OCI-LY1 (cell line): Measurements from ENCODE around the gene LMX1B.

ENCODE experiments used
- H2AFZ ChIP-seq: fragments of 200-600 bp; sonication (generic), shearing (Covaris generic); 2 replicates; pipeline ENCODE4 v1.6.0; 2014; ENCODE audit warnings: antibody characterized with exemption, mild to moderate bottlenecking, low read length
- H3F3A ChIP-seq: fragments of 200-600 bp; sonication (generic), shearing (Covaris generic); 2 replicates; pipeline ENCODE4 v1.6.0; 2014; ENCODE audit warnings: mild to moderate bottlenecking, antibody characterized with exemption, low read length, moderate library complexity; ENCODE audit not compliant: insufficient read depth
- H3K27ac ChIP-seq: fragments of 200-600 bp; sonication (generic); 2 replicates; pipeline ENCODE4 v1.5.1; 2014; ENCODE audit warnings: low read length, mixed run types, mild to moderate bottlenecking, low read depth; ENCODE audit not compliant: poor library complexity, severe bottlenecking
- H3K27me3 ChIP-seq: fragments of 200-600 bp; sonication (generic); 2 replicates; pipeline ENCODE4 v1.6.0; 2014; ENCODE audit warnings: antibody characterized with exemption, mild to moderate bottlenecking, low read length, moderate library complexity; ENCODE audit not compliant: insufficient read depth
- H3K36me3 ChIP-seq: fragments of 200-600 bp; sonication (generic); 2 replicates; pipeline ENCODE4 v1.6.1; 2014; ENCODE audit warnings: mild to moderate bottlenecking, antibody characterized with exemption, low read length, moderate library complexity, mixed read lengths; ENCODE audit not compliant: insufficient read depth
- H3K4me1 ChIP-seq: fragments of 200-600 bp; sonication (generic); 2 replicates; pipeline ENCODE4 v1.5.1; 2014; ENCODE audit warnings: mild to moderate bottlenecking, low read length, moderate library complexity; ENCODE audit not compliant: insufficient read depth, severe bottlenecking
- H3K4me2 ChIP-seq: fragments of 200-600 bp; sonication (generic), shearing (Covaris generic); 2 replicates; pipeline ENCODE4 v1.6.1; 2014; ENCODE audit warnings: low read length
- H3K4me3 ChIP-seq: fragments of 200-600 bp; sonication (generic); 2 replicates; pipeline ENCODE4 v1.5.1; 2014; ENCODE audit warnings: low read length, low read depth, mild to moderate bottlenecking, mixed read lengths; ENCODE audit not compliant: poor library complexity, severe bottlenecking
- H3K79me2 ChIP-seq: fragments of 200-600 bp; shearing (Covaris generic); 2 replicates; pipeline ENCODE4 v1.6.1; 2016; ENCODE audit warnings: mixed run types, low read length, mixed read lengths; ENCODE audit not compliant: insufficient read depth
- H3K9ac ChIP-seq: fragments of 200-600 bp; sonication (generic), shearing (Covaris generic); 2 replicates; pipeline ENCODE4 v1.6.1; 2014; ENCODE audit warnings: mild to moderate bottlenecking, low read length, mixed read lengths
- H3K9me2 ChIP-seq: fragments of 200-600 bp; sonication (generic), shearing (Covaris generic); 2 replicates; pipeline ENCODE4 v1.6.1; 2014; ENCODE audit warnings: low read depth, mild to moderate bottlenecking, low read length, mixed read lengths
- H3K9me3 ChIP-seq: fragments of 200-600 bp; shearing (Covaris generic); 2 replicates; pipeline ENCODE4 v1.6.1; 2014; ENCODE audit warnings: low read length, mixed read lengths
- H4K20me1 ChIP-seq: fragments of 200-600 bp; sonication (generic), shearing (Covaris generic); 2 replicates; pipeline ENCODE4 v1.6.0; 2016; ENCODE audit warnings: mild to moderate bottlenecking, low read length; ENCODE audit not compliant: insufficient read depth
- EZH2 ChIP-seq: fragments of 200-600 bp; sonication (generic), shearing (Covaris generic); IDR thresholded peaks from 2 replicates; pipeline ENCODE4 v1.8.0; 2017; ENCODE audit warnings: borderline replicate concordance, mixed run types, mild to moderate bottlenecking, antibody characterized with exemption, low read length, moderate library complexity, mixed read lengths
- TF ChIP-seq, protein P1 (sequence below): fragments of 200-600 bp; sonication (generic), shearing (Covaris generic); IDR thresholded peaks from 2 replicates; pipeline ENCODE4 v1.5.1; 2017; ENCODE audit warnings: mild to moderate bottlenecking, antibody characterized with exemption, low read length, moderate library complexity, mixed read lengths

Gene LMX1B

DNA sequence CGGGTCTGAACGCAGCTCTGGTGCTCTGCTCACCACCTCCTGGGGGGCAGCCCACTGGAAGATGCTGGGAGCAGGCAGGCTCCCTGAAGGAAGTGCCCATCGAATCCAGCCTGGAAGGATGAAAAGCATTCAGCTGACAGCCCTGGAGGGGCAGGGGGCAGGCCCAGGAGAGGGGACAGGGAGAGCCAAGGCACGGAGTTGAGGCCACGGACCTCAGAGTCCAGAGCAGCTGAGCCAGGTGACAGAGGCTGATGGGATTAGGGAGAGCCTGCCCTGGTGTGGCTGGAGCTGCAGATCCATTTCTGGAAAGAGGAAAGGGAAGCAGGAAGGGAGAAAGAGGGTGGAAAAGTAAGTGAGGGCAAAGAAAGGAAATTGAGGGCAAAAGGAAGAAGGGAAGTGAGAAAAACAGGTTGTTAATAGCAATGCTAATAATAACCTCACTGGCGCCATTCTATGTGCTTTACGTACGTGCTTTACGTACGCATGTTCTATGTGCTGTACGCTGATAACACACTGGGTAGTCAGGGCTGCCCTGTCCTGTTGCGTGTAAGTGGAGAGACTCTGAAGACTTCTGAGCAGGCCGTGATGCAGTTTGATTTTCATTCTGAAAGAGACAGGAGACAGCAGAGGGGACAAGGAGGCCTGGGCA lies 52.6 kb downstream of the LMX1B start:
- TF ChIP-seq, protein P1, sequence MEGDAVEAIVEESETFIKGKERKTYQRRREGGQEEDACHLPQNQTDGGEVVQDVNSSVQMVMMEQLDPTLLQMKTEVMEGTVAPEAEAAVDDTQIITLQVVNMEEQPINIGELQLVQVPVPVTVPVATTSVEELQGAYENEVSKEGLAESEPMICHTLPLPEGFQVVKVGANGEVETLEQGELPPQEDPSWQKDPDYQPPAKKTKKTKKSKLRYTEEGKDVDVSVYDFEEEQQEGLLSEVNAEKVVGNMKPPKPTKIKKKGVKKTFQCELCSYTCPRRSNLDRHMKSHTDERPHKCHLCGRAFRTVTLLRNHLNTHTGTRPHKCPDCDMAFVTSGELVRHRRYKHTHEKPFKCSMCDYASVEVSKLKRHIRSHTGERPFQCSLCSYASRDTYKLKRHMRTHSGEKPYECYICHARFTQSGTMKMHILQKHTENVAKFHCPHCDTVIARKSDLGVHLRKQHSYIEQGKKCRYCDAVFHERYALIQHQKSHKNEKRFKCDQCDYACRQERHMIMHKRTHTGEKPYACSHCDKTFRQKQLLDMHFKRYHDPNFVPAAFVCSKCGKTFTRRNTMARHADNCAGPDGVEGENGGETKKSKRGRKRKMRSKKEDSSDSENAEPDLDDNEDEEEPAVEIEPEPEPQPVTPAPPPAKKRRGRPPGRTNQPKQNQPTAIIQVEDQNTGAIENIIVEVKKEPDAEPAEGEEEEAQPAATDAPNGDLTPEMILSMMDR, result no peak
- TF ChIP-seq EZH2, result no peak
- H4K20me1 ChIP-seq, result no peaks in the 10 kb centered on the region
- H3K9me3 ChIP-seq, result no peaks in the 10 kb centered on the region
- H2AFZ ChIP-seq, result no peak overlapping the region
- no peaks in the 10 kb centered on the region for H3K4me1 ChIP-seq
- no peaks in the 10 kb centered on the region for H3K79me2 ChIP-seq
- no peaks in the 10 kb centered on the region for H3K36me3 ChIP-seq
- peaks cover 4% of the 10 kb centered on the region; the same call in 1 of the 2 replicates for H3K27me3 ChIP-seq
- H3K27ac ChIP-seq, result no peak overlapping the region
- H3F3A ChIP-seq, result no peaks in the 10 kb centered on the region
- H3K4me2 ChIP-seq, result no peak overlapping the region
- no peak overlapping the region for H3K4me3 ChIP-seq
- H3K9ac ChIP-seq, result no peak overlapping the region
- H3K9me2 ChIP-seq, result no peaks in the 10 kb centered on the region

DNA sequence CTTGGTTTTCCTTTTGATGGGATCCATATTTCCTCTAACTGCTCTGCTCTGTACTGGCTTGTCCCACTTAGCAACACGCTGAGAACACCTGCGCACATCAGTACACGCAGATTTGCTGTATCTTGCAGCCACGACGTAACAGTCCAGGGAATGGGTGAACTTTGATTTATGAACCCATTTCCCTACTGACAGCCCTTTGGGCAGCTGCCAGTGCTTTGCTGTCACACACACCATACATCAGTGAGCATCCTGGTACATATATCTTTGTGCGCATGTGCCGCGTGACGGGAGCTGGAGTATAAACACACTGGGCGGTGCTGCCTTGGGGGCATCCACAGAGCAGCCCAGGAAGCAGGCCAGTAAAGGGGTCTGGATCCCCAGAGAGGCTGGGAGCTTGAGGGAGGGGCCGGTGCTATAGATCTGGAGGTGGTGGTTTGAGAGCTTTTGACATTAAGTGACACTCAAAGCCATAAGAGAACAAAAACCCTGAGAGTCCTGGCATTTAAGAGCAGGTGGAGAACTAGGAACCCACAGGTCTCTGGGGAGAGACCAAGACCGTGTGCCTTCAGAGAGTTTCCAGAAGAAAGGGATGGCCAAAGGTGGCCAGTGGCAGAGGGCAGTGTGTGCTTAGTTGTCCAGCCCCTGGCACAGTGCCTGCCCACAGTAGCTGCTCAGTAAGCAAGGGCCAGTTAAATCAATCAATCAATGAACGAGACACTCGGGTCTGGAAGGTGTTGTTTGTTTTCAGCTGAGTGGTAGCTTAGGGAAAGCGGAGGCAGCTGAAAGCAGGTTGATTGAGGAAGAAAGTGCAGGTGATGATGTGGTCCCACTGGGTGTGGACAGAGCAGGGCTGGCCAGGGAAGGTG lies 53.7 kb downstream of the LMX1B start:
- Histone ChIP-seq H3K4me3 (no peak overlapping the region), H2AFZ (no peak overlapping the region), H3K4me2 (no peak overlapping the region), H3K9me2 (no peaks in the 10 kb centered on the region), H3K4me1 (no peaks in the 10 kb centered on the region), H3K79me2 (no peaks in the 10 kb centered on the region), H3F3A (no peaks in the 10 kb centered on the region), H3K9ac (no peak overlapping the region), H3K27ac (no peak overlapping the region), H3K27me3 (peaks cover 4% of the 10 kb centered on the region; the same call in 1 of the 2 replicates), H4K20me1 (no peaks in the 10 kb centered on the region), H3K9me3 (no peaks in the 10 kb centered on the region), H3K36me3 (no peaks in the 10 kb centered on the region)
- no peak for TF ChIP-seq EZH2
- TF ChIP-seq, protein P1, result no peak

DNA sequence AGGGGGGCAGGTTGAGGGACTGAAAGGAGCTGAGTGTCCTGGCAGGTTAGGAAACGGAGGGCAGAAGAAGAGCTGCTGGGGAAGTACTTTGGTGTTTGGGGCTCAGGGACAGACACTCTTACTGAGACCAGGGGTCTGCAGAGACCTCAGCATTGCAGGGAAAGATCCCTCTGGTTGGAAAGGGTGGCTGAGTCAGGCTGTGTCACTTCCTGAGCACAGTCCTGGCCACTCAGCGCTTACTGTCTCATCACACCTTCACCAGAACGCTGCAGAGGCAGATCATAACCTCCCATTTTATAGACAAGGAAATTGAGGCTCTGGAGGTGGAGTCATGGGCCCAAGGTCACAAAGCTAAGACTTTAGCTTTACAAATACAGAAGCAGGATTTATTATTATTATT lies 54.3 kb downstream of the LMX1B start:
- H4K20me1 ChIP-seq, result no peaks in the 10 kb centered on the region
- H3K9me3 ChIP-seq, result no peaks in the 10 kb centered on the region
- H3K4me3 ChIP-seq, result no peak overlapping the region
- H3K4me1 ChIP-seq, result no peaks in the 10 kb centered on the region
- H3K9ac ChIP-seq, result no peak overlapping the region
- no peaks in the 10 kb centered on the region for H3K9me2 ChIP-seq
- no peak for TF ChIP-seq EZH2
- TF ChIP-seq, protein P1, result no peak
- no peak overlapping the region for H3K27ac ChIP-seq
- peaks cover 4% of the 10 kb centered on the region; the same call in 1 of the 2 replicates for H3K27me3 ChIP-seq
- no peaks in the 10 kb centered on the region for H3K79me2 ChIP-seq
- H3K36me3 ChIP-seq, result no peaks in the 10 kb centered on the region
- H2AFZ ChIP-seq, result no peak overlapping the region
- no peaks in the 10 kb centered on the region for H3F3A ChIP-seq
- H3K4me2 ChIP-seq, result no peak overlapping the region
